Measurements from ENCODE around the gene ZNF544. TPM values are rescaled to one million over a fixed set of nuclear protein-coding genes. Genes with fewer than 3 reads are reported as not detected.
"Not testable (repeated sequence)": the region's sequence is repeated elsewhere in the genome, so short reads cannot be mapped to it uniquely, and the experiment has no call there.

Gene ZNF544
- total RNA-seq, 1 donor from 2014 or later = 22.6 TPM

- H3K4me1 ChIP-seq = peaks cover 13% of the 10 kb centered on the region
- peak; percentile 100 for ATAC-seq
- peak within 1 kb of the TSS; percentile 87 for H3K4me3 ChIP-seq
- H3K27me3 ChIP-seq (ENCODE audit: low read depth) = no peaks in the 10 kb centered on the region
- H3K9me3 ChIP-seq = peaks cover 4% of the 10 kb centered on the region
- peak; percentile 99 for DNase-seq
- TF ChIP-seq, protein P1, sequence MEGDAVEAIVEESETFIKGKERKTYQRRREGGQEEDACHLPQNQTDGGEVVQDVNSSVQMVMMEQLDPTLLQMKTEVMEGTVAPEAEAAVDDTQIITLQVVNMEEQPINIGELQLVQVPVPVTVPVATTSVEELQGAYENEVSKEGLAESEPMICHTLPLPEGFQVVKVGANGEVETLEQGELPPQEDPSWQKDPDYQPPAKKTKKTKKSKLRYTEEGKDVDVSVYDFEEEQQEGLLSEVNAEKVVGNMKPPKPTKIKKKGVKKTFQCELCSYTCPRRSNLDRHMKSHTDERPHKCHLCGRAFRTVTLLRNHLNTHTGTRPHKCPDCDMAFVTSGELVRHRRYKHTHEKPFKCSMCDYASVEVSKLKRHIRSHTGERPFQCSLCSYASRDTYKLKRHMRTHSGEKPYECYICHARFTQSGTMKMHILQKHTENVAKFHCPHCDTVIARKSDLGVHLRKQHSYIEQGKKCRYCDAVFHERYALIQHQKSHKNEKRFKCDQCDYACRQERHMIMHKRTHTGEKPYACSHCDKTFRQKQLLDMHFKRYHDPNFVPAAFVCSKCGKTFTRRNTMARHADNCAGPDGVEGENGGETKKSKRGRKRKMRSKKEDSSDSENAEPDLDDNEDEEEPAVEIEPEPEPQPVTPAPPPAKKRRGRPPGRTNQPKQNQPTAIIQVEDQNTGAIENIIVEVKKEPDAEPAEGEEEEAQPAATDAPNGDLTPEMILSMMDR (IDR thresholded peaks at IDR 0.05) = no peak
- peak within 1 kb of the TSS; percentile 94 for H3K27ac ChIP-seq
- intact Hi-C loops (cut with DNase I) = no loop called here
- H3K36me3 ChIP-seq = peaks cover 39% of the 10 kb centered on the region
These were observed 76.6 kb downstream of the ZNF544 start, which contains the start of gene ERVK3-1 for GRCh38 chr19:58305065-58305931. Gene ERVK3-1 (plus strand): TSS chr19:58305377. CDS start chr19:58312169, 6,792 bp downstream.

DNA sequence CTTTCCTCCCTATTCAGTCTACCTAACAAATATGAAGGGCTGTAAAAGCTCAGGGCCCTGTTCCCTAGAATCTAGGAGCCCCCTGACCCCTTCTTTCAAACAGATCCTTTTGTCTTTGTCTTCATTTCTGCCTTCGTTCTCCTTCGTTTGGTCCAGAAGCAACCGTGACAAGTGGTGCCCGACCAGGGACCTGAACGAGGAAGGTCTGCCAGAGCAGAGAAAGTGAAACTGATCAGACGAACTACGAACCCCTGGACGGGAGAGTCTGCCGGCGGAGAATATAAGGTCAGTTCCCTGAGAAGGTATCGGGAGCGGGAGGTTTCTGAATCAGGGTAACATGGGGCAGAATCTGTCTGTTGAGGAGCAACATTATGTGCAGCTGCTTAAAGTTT lies 77.2 kb downstream of the ZNF544 start:
- peaks cover 33% of the 10 kb centered on the region for H3K36me3 ChIP-seq
- H3K4me1 ChIP-seq = peaks cover 13% of the 10 kb centered on the region
- intact Hi-C loops (cut with DNase I) = no loop called here
- no peaks in the 10 kb centered on the region for H3K9me3 ChIP-seq
- H3K4me3 ChIP-seq = peak overlapping the region; percentile 87
- TF ChIP-seq, protein P1 (IDR thresholded peaks at IDR 0.05) = no peak
- ATAC-seq = no peak
- H3K27ac ChIP-seq = peak overlapping the region; percentile 94
- DNase-seq = no peak
- no peaks in the 10 kb centered on the region for H3K27me3 ChIP-seq (ENCODE audit: low read depth)

DNA sequence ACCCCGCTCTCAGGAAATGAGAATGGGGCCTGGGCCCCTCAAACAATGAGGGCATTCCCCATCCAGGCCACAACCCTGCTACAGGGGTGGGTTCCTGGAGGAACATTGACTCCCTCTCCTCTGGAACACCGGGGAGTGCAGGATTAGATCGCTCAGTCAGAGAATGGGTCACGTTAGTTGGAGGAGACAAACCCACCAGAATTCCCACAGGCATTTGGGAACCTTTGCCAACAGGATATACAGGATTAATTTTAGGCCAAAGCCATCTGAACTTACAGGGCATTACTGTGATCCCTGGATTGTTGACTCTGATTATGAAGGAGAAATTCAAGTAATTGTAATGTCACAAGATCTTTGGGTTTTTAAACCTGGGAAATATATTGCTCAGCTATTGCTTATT lies 79.0 kb downstream of the ZNF544 start:
- H3K27me3 ChIP-seq (ENCODE audit: low read depth) = no peaks in the 10 kb centered on the region

DNA sequence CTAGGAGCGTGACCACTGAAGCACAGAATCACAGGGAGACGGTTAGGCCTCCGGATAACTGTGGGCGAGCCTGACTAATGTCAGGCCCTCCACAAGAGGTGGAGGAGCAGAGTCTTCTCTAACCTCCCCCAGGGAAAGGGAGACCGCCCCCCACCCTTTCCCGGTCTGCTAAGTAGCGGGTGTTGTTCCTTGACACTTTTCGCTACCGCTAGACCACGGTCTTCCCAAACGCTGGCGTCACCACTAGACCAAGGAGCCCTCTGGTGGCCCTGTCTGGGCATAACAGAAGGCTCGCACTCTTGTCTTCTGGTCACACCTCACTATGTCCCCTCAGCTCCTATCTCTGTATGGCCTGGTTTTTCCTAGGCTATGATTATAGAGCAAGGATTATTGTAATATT lies 82.0 kb downstream of the ZNF544 start:
- ATAC-seq; intact Hi-C loops (cut with DNase I); H3K9me3 ChIP-seq; DNase-seq; H3K4me3 ChIP-seq; H3K27ac ChIP-seq; H3K27me3 ChIP-seq (ENCODE audit: low read depth): not testable (repeated sequence)
- TF ChIP-seq, protein P1 (IDR thresholded peaks at IDR 0.05) = peak; percentile 47
- Histone ChIP-seq H3K36me3 (peaks cover 80% of the 10 kb centered on the region), H3K4me1 (peaks cover 12% of the 10 kb centered on the region)

More for the DNA sequence above, 79.0 kb downstream of the ZNF544 start:
- Histone ChIP-seq H3K4me3 (no peak overlapping the region), H3K9me3 (no peaks in the 10 kb centered on the region), H3K27ac (no peak overlapping the region), H3K36me3 (peaks cover 51% of the 10 kb centered on the region), H3K4me1 (peaks cover 13% of the 10 kb centered on the region)
- intact Hi-C loops (cut with DNase I) = no loop called here
- TF ChIP-seq, protein P1 (IDR thresholded peaks at IDR 0.05) = no peak
- ATAC-seq (no peak), DNase-seq (no peak)

DNA sequence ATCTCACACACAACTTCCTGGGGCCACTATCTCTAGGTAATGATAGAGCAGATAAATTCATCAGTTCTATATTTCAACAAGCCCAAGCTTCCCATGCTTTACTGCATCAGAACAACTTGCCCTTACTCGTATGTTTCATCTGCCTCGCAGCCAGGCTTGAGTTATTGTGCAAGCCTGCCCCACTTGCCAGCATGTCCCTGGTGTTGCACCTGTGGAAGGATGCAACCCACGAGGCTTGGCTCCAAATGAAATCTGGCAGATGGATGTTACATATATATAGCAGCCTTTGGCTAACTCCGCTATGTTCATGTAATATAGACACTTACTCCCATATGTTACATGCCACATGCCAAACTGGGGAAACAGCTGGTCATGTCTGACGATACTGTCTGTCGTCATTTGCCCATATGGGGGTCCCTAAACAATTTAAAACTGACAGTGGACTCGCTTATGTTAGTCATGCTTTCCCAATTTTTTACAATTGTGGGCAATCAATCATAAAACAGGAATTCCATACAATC lies 82.7 kb downstream of the ZNF544 start:
- no peak for DNase-seq
- intact Hi-C loops (cut with DNase I) = no loop called here
- peaks cover 5% of the 10 kb centered on the region for H3K4me1 ChIP-seq
- H3K4me3 ChIP-seq = no peak overlapping the region
- ATAC-seq = no peak
- no peaks in the 10 kb centered on the region for H3K27me3 ChIP-seq (ENCODE audit: low read depth)
- H3K36me3 ChIP-seq = peaks cover 87% of the 10 kb centered on the region
- H3K9me3 ChIP-seq = no peaks in the 10 kb centered on the region
- no peak overlapping the region for H3K27ac ChIP-seq
- TF ChIP-seq, protein P1 (IDR thresholded peaks at IDR 0.05) = no peak

Other genes starting within 250 kb of the ZNF544 start
- 16.1 TPM for gene ZNF606, start 226.1 kb upstream of the ZNF544 start, total RNA-seq
- not detected for gene ZSCAN1, start 194.9 kb upstream of the ZNF544 start, total RNA-seq
- 3.6 TPM for gene ZNF135, start 169.6 kb upstream of the ZNF544 start, total RNA-seq
- gene ZSCAN18, start 130.7 kb upstream of the ZNF544 start, total RNA-seq = 44.2 TPM
- 5.8 TPM for gene ZNF329, start 78.1 kb upstream of the ZNF544 start, total RNA-seq
- gene ZNF274, start 45.9 kb upstream of the ZNF544 start, total RNA-seq = 27.6 TPM
- gene ZNF8, start 50.0 kb downstream of the ZNF544 start, total RNA-seq = 5.4 TPM
- gene ERVK3-1, start 76.5 kb downstream of the ZNF544 start, total RNA-seq = 31.6 TPM
- 3.6 TPM for gene ZSCAN22, start 98.1 kb downstream of the ZNF544 start, total RNA-seq
- gene A1BG, start 124.6 kb downstream of the ZNF544 start, total RNA-seq = 14.0 TPM
- gene ZNF497, start 133.8 kb downstream of the ZNF544 start, total RNA-seq = 2.5 TPM
- gene ZNF837, start 152.1 kb downstream of the ZNF544 start, total RNA-seq = 1.2 TPM
- 770 TPM for gene RPS5, start 158.4 kb downstream of the ZNF544 start, total RNA-seq
- not detected for gene RNF225, start 166.7 kb downstream of the ZNF544 start, total RNA-seq
- gene ZNF584, start 179.7 kb downstream of the ZNF544 start, total RNA-seq = 10.0 TPM
- gene ZNF132, start 211.2 kb downstream of the ZNF544 start, total RNA-seq = 7.4 TPM
- 8.3 TPM for gene ZNF324B, start 222.7 kb downstream of the ZNF544 start, total RNA-seq
- gene ZNF324, start 238.2 kb downstream of the ZNF544 start, total RNA-seq = 10.0 TPM
- gene ZNF446, start 247.4 kb downstream of the ZNF544 start, total RNA-seq = 9.1 TPM

All from lower lobe of right lung (tissue), 2 donors.